Medulla oblongata (tissue), 1 donor: ENCODE data around the gene THSD4.

ENCODE experiments used
- DNase-seq: peaks from one replicate; pipeline ENCODE4 v3.0.0-alpha.2; 2015; ENCODE audit errors: extremely low spot score

THSD4 gene

DNA sequence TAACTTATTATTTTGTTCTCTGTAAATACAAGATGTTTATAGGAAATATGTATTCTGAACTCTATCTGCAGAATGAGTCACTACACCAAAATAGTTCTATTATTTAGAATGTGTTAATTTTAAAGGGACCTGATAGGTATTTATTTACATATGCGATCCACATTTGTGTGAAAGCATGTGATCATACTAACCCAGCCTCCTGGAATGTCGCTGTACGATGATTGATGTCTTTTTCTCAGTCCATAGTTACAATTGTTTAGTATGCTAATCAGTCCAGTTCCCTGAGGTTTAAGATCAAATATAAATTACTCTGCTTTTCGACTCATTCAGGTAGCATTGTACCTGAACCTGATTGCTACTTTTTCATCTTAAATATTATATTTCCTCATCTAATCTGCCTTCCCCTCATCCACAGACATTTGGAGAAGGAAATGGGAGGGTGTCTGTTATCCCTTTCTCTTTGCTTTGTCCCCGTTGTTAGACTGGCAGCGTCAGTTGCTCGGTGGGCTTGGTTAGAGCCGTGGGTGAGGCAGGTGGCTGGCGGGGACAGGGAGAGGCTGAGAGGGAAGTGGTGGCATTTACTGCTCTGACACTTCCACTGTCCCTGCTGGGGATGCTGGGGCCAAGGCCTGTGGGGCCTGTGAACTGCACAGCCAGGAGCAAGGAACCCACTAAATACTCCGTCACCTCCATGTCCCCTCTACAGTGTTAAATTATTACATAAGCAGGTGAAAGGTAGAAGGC, 667.3 kb downstream of the THSD4 start:
- no peak for DNase-seq

DNA sequence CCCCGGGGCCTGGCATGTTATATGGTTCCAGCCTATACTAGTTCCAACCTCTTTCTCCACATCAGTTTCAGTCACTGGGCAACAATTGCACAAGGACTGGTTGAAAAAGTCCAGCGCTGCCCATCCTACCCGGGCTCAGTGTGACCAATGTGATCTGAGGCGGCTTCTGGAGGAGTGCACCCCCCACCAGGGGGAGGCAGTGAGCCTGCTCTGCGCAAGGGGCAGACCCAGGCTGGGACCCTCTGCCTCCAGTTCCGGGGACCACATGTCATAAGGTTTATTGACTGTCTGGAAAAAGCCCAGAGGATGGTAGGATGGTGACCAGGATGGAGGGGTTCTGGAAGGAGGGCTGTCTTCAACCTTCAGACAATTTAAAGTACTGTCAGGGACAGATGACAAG, 669.4 kb downstream of the THSD4 start:
- DNase-seq: no peak

DNA sequence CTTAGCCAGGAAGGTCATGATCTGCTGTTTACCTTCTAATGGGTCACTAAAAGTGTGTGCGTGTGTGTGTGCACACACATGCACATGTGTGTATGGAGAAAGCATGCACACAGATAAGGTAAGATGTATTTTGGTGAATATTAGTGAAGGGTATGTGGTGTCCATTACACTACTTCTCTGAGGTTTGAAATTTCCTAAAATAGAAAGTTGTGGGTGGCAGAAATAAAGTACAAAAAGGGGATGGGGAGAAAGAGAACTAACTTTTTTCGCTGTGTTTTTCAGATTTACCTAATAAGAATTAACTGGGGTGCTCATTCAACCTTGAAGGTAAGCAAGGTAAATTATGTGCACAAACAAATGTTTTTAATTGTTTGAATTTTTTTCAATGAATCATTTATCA, 670.7 kb downstream of the THSD4 start:
- no peak for DNase-seq

DNA sequence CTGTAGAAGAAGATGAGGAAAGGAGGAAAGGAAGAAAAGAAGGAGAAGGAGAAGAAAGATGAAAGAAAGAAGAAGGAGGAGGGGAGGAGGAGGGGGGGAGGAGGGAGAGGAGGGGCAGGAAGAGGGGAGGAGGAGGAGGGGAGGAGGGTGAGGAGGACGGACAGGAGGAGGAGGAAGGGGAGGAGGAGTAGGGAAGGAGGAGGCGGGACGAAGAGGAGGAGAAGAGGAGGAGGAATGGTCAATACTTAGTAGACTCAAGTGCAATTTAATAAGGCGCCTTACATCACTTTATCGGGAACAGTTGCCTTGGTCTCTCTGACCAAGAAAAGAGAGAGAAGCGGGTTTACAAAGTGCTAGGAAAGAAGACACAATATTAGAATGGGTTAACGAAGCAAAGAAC, 671.4 kb downstream of the THSD4 start:
- DNase-seq: no peak

DNA sequence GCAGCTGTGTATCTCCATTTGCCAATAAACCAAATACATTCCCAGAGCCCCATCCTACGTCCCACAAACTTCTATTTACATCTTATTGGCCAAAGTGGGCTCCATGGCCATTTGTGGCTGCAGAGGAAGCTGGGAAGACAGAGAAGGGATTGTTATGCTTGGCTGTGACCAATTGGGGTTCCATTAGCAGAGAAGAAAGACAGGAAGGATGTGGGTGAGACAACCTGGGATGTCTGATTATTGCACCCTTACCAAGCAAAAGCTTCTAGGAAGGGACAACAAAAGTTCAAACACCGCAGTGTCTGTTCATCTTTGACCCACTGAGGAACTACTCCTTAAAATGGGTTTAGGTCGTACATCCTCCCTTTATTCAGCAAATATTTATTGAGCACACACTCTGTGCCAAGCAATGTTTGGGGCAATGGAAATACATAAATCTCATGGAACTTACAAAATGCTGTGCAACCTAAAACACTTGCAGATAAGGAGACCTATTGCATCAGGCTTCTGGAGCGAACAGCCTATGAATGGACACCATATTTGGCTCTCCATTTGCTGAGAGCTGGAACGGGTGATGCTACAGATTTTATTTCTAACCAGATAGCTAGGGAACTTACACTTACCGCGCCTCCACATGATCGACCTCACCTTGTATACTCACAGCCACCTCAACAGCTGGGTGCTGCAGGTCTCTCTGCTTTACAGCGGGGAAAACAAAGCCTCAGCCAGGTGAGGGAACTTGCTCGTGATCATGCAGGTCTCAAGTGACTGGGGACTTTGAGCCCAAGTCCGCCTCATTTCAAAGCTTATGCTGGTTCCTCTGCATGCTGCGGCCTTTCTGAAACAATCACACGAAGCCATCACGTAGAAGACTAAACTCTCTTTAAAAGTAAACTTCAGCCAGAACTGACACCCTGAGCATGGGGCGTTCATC, 673.6 kb downstream of the THSD4 start:
- DNase-seq: no peak

DNA sequence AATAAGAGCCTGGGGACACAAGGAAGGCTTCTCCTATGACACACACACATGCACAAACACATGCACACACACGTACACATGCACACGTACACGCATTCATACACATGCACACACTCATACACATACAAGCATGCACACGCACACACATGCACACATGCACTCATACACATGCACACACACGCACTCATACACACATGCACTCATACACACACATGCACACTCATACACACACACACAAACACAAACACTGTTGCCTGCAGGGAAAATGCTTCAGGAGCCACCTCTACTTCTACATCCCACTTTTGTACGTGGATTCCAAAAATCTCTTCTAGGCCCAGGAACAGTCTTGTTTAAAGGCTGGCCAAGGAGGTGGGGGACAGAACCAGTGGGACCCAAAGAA, 674.3 kb downstream of the THSD4 start:
- DNase-seq: no peak

DNA sequence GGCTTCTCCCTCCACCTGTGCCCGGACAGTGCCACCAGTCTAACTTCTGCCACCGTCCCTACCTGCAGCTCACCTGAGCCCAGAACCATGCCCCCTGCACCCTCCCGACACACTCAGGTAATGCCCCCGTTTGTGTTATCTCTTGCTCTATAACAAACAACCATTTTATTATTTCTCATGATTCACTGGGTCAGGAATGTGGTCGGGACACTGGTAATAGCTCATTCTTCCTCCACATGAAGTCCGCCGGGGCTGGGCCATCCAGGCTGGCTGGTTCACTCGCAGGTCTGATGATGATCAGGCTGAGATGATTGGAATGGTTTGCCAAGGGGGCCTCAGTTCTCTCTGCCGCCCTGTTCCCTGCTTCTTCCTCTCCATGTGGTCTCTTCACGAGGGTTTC, 674.8 kb downstream of the THSD4 start:
- no peak for DNase-seq

DNA sequence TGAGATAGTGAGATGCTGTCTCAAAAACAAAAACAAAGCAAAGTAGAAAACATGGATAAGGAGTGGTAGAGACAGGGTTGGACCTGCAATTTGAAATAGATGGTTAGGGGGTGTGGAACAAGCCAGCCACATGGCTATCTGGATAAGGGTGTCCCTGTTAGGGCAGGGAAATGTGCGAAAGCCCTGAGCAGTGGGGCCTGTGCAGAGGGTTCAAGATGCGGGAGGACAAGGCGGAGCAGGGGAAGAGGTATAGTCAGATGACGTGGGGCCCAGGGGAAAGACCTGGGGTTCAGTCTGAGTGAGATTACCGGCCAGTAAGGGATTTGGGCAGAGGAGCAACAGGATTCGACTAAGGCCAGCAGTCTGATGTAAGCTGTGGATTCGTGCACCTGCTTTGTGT, 676.7 kb downstream of the THSD4 start:
- DNase-seq: no peak

DNA sequence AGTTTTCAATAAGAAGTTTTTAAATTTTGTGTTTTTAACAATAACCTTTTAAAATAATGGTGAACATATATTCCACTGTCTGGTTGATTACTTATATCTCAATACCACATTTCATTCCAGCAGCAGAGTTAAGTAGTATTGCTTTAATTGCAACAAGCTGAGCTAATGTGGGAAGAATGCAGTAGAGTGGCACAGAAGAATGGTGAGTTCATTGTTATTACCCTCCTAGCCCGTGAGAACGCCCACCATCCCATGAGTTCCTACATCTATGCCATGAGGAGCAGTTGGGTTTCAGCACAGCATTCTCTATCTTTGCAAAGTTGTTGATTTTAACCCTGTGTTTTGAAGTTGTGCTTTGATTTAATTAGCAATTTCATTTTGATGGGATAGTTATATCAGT, 677.2 kb downstream of the THSD4 start:
- no peak for DNase-seq

DNA sequence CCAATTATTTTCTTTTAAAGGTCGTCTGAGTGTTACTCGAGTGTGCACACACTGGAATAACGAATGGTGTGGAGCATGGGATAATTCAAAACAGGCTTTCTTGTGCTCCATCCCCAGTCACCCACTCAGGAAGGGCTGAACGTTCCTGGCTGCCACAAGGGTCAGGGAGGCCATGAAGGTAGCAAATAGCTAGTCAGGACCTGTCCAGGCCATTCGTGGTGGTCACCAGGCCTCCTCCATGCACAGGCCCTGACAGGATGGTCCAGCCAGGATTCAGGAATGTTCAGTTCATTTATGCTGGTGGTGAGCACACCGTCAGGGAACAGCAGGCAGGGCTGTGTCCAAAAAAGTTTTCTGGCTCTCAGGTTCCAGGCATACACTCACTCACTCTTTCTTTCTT, 683.4 kb downstream of the THSD4 start:
- no peak for DNase-seq

DNA sequence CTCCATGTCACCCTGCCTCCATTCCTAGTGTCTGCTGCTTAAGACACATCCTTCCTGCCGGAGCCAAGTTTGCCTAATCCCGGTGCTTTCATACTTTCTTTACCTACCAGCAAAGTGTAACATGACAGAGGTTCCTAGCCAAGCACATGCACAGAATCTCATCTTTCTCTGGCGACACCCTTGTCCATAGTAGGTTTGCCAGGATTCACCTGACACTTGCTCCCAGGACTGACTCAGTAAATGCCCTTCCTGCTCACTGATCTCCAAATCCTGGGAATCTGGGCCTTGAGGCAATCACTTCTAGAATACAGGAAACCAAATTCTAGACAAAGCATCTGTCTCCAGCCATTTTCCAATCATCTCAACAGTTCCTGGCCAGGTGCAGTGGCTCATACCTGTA, 684.9 kb downstream of the THSD4 start:
- no peak for DNase-seq

DNA sequence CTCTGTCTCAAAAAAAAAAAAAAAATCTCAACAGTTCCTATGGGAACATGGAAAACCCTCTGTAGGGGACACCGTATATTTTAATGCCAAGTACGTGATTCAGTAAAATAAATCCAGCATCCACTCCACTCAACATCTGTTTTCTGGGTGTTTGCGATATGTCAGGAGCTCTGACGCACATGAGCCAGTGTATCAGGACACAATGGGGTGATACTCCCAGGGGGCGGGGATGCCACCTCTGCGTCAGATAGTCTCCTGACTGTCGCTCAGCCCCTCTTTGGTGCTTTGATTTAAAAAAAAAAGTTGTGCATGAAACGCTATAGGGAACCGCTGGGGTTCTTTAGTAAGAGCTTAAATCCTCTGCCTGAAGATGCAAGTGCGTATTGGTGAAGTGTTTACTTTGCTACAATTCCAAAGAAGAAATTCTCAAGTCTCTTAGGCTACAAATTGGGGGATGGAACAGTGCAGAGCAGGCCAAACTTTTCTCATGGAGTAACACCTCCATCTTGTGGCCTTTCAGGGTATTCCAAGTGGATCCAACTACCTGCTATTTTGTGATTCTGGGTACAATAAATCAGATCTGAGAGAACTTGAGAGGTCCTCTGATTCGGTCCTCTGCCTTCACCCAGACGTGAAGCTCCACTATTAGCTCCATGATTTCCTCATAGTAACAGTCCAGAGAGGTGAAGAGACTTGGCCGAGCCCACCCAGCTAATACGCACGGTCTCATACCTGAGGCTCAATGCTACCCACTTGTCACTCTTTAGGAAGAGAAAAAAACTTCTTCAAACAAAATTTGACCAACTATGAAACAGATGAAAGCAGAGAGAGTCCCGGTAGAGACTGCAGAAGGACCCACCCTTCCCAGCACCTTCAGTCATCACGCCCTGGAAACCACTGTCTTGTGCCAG, 685.8 kb downstream of the THSD4 start:
- DNase-seq: peak; percentile 67

DNA sequence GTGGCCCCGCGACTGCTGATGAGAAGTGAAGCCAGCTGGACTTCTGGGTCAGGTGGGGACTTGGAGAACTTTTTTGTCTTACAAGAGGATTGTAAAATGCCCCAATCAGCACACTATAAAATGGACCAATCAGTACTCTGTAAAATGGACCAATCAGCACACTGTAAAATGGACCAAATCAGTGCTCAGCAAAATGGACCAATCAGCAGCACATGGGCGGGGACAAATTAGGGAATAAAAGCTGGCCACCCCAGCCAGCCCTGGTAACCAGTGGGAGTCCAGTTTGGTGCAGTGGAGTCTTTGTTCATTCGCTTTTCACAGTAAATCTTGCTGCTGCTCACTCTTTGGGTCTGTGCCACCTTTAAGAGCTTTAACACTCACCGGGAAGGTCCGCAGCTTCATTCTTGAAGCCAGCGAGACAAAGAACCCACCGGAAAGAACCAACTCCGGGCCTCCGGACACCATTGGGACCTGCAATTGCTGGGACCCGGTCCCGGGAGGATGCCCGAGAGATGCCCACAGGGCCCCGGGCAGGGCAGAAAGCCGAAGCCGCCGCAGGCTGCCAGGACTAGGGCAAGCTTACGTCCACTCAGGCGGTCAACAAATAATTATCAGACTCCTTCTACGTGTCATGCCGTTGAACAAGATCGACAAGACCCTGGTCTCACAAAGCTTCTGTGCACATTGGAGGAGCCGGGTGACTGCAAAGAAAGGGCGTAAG, 686.8 kb downstream of the THSD4 start:
- no peak for DNase-seq

DNA sequence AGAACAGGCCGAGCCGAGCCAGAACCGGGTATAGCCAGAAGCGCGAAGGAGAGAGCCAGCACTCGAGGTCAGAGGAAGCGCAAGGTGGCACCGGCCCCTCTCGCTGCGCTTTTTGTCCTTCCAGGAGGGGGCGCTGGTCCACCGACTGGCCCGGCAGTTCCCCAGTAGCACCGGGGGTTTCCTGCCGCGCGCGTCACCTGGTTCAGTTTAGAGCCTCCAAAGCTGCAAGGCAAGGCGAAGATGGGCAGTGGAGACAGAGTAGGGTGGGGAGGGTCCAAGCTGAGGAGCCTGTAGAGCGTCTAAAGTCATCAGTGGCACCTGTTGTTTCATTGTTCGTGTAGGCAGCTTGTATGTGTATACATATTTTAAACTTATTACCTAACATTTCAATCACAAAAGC, 687.5 kb downstream of the THSD4 start:
- no peak for DNase-seq

DNA sequence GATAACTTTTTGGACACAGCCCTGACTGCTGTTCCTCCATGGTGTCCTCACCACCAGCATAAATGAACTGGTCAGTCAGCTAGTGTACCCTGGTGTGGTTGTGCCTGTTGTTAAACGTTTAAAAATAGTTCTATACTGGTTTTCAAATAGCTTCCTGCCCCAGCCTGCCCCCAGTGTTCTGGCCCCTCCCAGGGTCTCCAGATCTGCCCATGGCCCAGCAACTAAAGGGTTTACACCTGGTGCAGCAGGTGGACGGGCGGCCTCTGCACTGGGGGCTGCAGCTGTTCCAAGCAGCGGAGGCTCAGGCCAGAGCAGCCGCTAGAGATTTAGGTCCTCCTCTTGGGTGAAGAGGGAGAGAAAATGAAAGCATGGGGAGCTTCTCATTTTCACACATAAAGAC, 689.0 kb downstream of the THSD4 start:
- no peak for DNase-seq

DNA sequence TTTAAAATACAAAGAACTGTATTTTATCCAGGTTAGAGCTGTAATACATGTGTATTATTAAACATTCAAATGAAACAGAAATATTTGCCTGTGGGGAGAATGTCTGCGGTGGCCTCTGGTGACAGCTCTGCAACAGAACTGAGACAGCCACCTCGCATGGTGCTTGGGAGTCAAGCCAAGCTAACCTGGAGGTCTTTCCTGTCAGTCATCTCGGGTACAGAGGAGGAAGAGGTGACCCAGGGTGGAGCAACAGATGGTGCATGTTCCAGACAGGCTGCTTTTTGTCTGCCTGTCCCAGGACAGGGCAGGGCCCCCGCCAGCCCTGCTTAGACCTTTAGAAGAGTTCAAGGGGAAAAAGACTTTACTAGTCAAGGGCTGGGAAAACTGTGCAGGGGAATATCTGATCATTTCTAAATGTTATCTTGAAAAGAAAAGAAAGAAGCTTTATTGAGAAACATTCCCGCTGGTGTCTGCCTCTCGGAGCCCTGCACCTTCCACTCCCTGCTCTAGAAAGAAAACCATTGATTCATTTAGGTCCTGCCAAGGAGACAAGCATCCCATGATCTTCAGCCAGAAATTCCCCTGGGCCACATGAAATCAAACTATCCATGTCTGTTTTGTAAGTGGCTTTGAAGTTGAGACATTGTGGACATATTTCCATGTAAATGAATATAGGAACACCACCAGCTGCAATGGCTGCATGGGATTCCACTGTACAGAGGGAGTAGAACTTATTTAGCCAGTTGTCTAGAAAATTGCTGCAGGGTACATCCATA, 689.6 kb downstream of the THSD4 start:
- no peak for DNase-seq

DNA sequence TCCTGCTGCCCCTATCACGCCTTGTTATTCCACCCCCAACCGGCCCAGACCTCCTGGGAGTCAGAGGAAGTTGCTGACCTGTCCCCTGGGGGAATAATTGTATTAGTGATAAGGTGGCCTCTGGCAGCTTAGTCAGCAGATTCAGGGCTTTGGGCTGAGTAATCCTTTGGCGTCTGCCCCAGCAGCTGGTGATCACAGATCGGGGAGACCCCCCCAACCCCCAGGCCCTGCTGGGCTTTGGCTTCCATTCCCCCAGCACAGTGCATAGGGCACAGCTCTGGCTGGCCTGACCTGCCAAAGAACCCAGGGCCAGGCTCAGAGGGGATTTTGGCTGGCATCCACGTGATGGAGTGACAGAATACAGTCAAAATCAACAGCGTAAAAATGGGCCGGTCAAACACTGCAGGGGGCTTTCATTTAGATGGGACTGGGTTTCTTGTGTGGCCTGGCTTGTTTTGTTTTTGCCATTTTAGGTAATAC, 691.2 kb downstream of the THSD4 start:
- DNase-seq: no peak

DNA sequence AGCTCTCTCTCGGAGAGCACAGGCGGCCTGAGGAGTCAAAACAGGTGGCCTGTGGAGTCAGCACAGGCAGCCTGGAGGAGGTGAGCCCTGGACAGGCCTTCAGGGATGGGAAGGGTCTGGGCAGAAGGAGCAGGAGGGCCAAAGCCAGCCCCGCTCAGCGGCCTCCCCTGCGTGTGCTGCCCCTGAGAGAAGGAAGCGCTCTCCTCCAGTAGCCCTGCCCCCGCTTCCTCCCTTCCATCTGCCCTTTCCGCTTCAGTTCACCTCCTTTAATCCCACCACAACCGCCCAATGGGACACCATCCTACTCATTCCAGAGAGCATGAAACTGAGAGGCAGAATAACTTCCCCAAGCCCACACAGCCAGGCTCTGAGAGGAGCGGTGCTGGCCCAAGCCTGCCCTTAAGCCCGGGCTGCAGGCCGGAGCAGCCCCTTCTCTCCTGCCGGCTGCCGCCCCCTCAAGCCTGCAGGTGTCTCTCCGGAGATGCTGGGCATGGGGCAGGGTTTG, 691.9 kb downstream of the THSD4 start:
- no peak for DNase-seq

DNA sequence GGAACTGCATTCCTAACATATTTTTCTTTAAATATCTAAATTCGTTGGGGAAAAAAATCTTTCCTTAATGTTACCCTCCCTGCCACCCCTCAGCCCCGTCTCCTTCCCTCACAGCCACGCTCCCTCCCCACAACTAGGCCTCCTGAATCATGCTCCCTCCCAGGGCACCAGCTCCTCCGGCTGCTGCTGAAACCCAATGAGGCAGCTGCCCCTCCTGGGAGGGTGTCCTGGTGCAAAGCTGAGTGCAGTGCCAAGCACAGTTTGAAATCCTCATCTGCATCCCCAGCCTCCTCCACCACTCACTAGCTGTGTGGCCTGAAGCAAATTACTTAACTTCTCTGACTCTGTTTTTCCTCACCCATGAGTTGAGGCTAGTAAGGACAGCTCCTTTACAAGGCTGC, 692.4 kb downstream of the THSD4 start:
- no peak for DNase-seq

DNA sequence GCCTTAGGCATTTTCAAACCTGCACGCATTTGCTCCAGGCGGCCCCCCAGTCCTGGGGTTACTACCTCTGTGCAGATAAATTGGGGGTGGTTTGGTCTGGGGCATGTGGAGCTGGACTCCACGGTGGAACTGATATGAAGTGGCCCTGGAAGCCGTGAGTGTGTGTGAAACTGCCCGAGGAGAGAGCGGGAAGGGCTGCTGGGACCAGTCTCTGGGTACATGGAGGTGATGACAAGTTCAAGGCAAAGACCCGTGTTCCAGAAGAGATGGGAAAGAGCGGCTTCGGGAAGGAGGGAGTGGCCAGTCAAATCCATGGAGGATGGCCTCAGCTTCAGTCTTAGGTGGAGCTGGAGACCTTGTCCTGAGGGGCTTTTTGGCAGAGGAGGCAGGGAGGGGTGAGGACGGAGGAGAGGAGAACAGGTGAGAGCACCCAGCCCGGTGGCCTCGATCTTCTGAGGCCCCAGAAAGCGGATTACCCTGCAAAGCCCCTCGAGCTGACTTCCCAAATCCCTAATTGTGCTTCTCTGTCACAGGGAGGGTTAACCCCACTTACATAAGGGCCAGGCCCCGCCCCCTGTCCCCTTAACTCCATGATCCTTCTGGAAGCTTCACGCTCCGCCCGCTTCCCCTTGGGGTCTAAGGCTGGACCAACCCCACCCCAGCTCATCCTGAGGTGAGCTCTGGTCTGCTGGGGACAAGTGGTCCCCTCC, 693.2 kb downstream of the THSD4 start:
- no peak for DNase-seq
